Measurements from ENCODE around the gene DMRTB1.

The DMRTB1 gene

DNA sequence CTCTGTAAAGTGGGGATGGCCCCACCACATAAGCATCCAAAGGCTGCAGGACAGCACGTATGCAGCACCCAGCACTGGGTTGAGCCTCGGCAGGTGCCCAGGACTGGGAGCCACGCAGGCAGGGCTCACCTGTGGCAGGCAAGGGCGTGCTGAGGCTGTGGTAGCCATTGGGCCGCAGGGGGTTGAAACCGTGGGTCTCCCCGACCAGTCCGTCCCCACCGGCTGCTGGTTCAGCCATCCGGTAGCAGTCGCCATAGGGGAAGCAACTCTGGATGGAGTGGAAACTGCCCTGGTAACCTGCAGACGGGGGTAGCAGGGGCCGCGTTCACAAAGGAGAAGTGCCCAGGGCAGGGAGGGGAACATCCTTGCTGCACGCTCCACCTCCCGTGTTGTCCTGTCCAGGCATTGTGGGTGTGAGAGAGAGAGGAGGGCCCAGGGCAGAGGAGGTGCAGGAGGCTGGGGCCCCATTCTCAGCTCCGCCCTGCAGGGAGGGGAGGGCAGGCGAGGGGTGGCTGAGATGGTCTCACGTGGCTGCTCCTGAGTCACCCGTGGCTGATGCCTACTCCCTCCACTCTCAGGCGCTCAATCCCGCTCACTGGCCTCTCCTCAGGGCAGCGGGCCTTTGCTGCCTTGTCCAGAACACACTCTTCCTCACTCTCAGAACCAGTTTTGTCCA is 49.9 kb downstream of the DMRTB1 start:
- Histone ChIP-seq H3K4me2 (ENCODE audit: low read length) (no peak overlapping the region), H3K4me1 (ENCODE audit: control insufficient read depth, low read length) (no peaks in the 10 kb centered on the region)
- TF ChIP-seq CTCF (IDR thresholded peaks at IDR 0.05; ENCODE audit: low read depth, low read length, poor library complexity, severe bottlenecking), result no peak
- no peak for TF ChIP-seq EZH2phosphoT487 (IDR thresholded peaks at IDR 0.05; ENCODE audit: borderline replicate concordance, low read length)

DNA sequence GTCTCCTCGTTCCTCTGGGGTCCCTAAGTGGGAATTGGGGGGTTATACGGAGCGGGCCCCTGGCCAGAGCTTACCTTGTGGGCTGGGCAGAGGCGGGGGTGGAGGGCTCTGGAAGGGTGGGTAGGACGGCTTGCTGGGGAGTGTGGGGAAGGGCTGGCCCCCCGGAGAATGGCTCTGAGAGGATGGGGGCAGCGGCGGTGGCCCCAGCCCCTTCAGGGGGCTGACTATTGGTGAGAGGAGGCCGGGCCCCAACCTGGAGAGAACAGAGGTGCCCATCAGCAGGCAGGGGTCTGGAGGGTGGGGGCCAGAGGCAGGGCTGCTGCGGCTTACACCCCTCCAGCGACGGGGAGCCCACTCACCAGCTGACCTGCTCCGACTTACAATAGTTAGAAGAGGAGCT is 50.6 kb downstream of the DMRTB1 start:
- H3K9me3 ChIP-seq (ENCODE audit: control insufficient read depth, insufficient read depth, low read length), result no peaks in the 10 kb centered on the region
- H4K20me1 ChIP-seq (ENCODE audit: control insufficient read depth, insufficient read depth, low read depth, low read length), result no peaks in the 10 kb centered on the region
- no peak overlapping the region for H3K27ac ChIP-seq (ENCODE audit: low read depth, low read length)
- TF ChIP-seq CTCF (IDR thresholded peaks at IDR 0.05; ENCODE audit: low read depth, low read length, poor library complexity, severe bottlenecking) (no peak), EZH2phosphoT487 (IDR thresholded peaks at IDR 0.05; ENCODE audit: borderline replicate concordance, low read length) (no peak)
- H3K4me2 ChIP-seq (ENCODE audit: low read length), result no peak overlapping the region
- H3K4me3 ChIP-seq (ENCODE audit: low read length), result no peak overlapping the region
- no peaks in the 10 kb centered on the region for H3K27me3 ChIP-seq (ENCODE audit: control insufficient read depth, low read length)
- H3K79me2 ChIP-seq (ENCODE audit: control insufficient read depth, low read length), result no peaks in the 10 kb centered on the region
- no peaks in the 10 kb centered on the region for H3K9me2 ChIP-seq (replicated peaks; ENCODE audit: control insufficient read depth, low read length)
- H3F3A ChIP-seq (ENCODE audit: control insufficient read depth, insufficient read depth), result no peaks in the 10 kb centered on the region
- no peaks in the 10 kb centered on the region for H3K36me3 ChIP-seq (ENCODE audit: control insufficient read depth, low read length)
- no peaks in the 10 kb centered on the region for H3K4me1 ChIP-seq (ENCODE audit: control insufficient read depth, low read length)

More for the DNA sequence above, 49.9 kb downstream of the DMRTB1 start:
- Histone ChIP-seq H3K27ac (ENCODE audit: low read depth, low read length) (no peak overlapping the region), H3K9me2 (replicated peaks; ENCODE audit: control insufficient read depth, low read length) (no peaks in the 10 kb centered on the region), H3K4me3 (ENCODE audit: low read length) (no peak overlapping the region), H3F3A (ENCODE audit: control insufficient read depth, insufficient read depth) (no peaks in the 10 kb centered on the region), H3K79me2 (ENCODE audit: control insufficient read depth, low read length) (no peaks in the 10 kb centered on the region), H3K27me3 (ENCODE audit: control insufficient read depth, low read length) (no peaks in the 10 kb centered on the region), H4K20me1 (ENCODE audit: control insufficient read depth, insufficient read depth, low read depth, low read length) (no peaks in the 10 kb centered on the region), H3K36me3 (ENCODE audit: control insufficient read depth, low read length) (no peaks in the 10 kb centered on the region), H3K9me3 (ENCODE audit: control insufficient read depth, insufficient read depth, low read length) (no peaks in the 10 kb centered on the region)

- H3K4me2 ChIP-seq (ENCODE audit: low read length), result no peak overlapping the region
Measured at GRCh38 chr1:53510215-53510614, 51.0 kb downstream of the DMRTB1 start.

More at GRCh38 chr1:53510215-53510614, 51.0 kb downstream of the DMRTB1 start:
- no peak for TF ChIP-seq CTCF (IDR thresholded peaks at IDR 0.05; ENCODE audit: low read depth, low read length, poor library complexity, severe bottlenecking)
- TF ChIP-seq EZH2phosphoT487 (IDR thresholded peaks at IDR 0.05; ENCODE audit: borderline replicate concordance, low read length), result no peak
- Histone ChIP-seq H3K9me3 (ENCODE audit: control insufficient read depth, insufficient read depth, low read length) (no peaks in the 10 kb centered on the region), H3K36me3 (ENCODE audit: control insufficient read depth, low read length) (no peaks in the 10 kb centered on the region), H3K4me1 (ENCODE audit: control insufficient read depth, low read length) (no peaks in the 10 kb centered on the region), H4K20me1 (ENCODE audit: control insufficient read depth, insufficient read depth, low read depth, low read length) (no peaks in the 10 kb centered on the region), H3K27me3 (ENCODE audit: control insufficient read depth, low read length) (no peaks in the 10 kb centered on the region), H3F3A (ENCODE audit: control insufficient read depth, insufficient read depth) (no peaks in the 10 kb centered on the region), H3K79me2 (ENCODE audit: control insufficient read depth, low read length) (no peaks in the 10 kb centered on the region), H3K9me2 (replicated peaks; ENCODE audit: control insufficient read depth, low read length) (no peaks in the 10 kb centered on the region), H3K4me3 (ENCODE audit: low read length) (no peak overlapping the region), H3K27ac (ENCODE audit: low read depth, low read length) (no peak overlapping the region)
